Esophagus squamous epithelium (tissue), 4 donors: Measurements from ENCODE around the gene LNPEP.

ENCODE experiments used
- CTCF ChIP-seq, 6 experiments: fragments of 450-650 bp in 4 of 6; fragments of 200-600 bp in 2 of 6; sonication (generic) in 2 of 6; IDR thresholded peaks; one replicate each; pipeline ENCODE4 v1.5.1; 2016 to 2019; ENCODE audit warnings: antibody characterized with exemption in 6 of 6, mild to moderate bottlenecking in 4 of 6, moderate library complexity in 4 of 6
- POLR2A ChIP-seq, 4 donors: fragments of 450-650 bp; IDR thresholded peaks; one replicate each; pipeline ENCODE4 v1.6.1; 2017; ENCODE audit warnings: antibody characterized with exemption in 4 of 4, mild to moderate bottlenecking in 4 of 4, moderate library complexity in 3 of 4

- TF ChIP-seq CTCF (IDR thresholded peaks at IDR 0.05) (no peak), POLR2A (IDR thresholded peaks at IDR 0.05) (no peak)
These were observed 113.3 kb downstream of the LNPEP start for GRCh38 chr5:97049175-97049574.
